Stimulated activated CD4-positive, alpha-beta T cell treated with anti-CD3 and anti-CD28 coated beads, Interleukin-4, amount 100 ng/mL, for 24 hours (primary cell): Measurements from ENCODE around the gene FGL2.
"Not testable (repeated sequence)": the region's sequence is repeated elsewhere in the genome, so short reads cannot be mapped to it uniquely, and the experiment has no call there.

ENCODE experiments used
- DNase-seq: peaks from one replicate; pipeline ENCODE4 v3.0.0-alpha.2; 2020

The FGL2 gene, protein sequence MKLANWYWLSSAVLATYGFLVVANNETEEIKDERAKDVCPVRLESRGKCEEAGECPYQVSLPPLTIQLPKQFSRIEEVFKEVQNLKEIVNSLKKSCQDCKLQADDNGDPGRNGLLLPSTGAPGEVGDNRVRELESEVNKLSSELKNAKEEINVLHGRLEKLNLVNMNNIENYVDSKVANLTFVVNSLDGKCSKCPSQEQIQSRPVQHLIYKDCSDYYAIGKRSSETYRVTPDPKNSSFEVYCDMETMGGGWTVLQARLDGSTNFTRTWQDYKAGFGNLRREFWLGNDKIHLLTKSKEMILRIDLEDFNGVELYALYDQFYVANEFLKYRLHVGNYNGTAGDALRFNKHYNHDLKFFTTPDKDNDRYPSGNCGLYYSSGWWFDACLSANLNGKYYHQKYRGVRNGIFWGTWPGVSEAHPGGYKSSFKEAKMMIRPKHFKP

DNA sequence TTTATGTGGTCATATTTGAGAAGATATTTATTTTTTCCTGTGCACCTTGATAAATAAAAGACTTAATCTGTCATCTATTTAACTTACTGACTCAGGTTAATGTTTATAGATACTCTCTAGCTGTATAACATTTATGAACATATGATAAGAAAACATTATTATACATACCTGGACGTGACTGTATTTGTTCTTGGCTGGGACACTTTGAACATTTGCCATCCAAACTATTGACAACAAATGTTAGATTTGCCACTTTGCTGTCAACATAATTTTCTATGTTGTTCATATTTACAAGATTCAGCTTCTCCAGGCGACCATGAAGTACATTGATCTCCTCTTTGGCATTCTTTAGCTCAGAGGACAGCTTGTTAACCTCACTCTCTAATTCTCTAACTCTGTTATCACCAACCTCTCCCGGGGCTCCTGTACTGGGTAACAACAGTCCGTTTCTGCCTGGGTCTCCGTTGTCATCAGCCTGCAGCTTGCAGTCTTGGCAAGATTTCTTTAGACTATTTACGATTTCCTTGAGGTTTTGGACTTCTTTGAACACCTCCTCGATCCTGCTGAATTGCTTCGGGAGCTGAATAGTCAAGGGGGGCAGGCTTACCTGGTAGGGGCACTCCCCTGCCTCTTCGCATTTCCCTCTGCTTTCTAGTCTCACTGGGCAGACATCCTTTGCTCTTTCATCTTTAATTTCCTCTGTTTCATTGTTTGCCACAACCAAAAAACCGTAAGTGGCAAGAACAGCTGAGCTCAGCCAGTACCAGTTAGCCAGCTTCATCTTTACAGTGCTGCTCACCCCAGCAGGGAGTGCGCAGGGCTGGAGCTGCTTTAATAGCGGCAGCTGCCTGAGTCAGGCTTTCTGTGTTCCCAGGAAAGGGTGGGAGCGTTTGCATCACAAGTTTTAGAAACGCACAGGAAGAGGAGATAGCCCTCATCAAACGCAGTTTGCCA lies at the start of gene FGL2:
FGL2 (minus strand) TSS at position 807 of the 954 bp plus-strand sequence; CDS start at position 781, 26 bp downstream.
- peak; percentile 32 for DNase-seq

DNA sequence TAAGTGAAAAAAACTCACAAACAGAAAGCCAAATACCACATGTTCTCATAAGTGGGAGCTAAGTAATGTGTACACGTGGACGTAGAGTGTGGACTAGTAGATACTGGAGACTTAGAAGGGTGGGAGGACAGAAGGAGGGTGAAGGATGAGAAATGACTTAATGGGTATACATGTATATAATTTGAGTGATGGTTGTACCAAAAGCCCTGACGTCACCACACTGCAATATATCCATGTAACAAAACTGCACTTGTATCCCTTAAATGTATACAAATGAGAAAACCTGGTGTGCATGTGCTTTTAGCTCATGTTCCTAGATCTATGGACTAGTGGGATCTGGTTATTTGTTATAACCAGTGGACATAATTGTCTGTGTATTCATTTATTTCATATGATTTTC lies 48.5 kb upstream of the FGL2 start:
- DNase-seq: no peak

DNA sequence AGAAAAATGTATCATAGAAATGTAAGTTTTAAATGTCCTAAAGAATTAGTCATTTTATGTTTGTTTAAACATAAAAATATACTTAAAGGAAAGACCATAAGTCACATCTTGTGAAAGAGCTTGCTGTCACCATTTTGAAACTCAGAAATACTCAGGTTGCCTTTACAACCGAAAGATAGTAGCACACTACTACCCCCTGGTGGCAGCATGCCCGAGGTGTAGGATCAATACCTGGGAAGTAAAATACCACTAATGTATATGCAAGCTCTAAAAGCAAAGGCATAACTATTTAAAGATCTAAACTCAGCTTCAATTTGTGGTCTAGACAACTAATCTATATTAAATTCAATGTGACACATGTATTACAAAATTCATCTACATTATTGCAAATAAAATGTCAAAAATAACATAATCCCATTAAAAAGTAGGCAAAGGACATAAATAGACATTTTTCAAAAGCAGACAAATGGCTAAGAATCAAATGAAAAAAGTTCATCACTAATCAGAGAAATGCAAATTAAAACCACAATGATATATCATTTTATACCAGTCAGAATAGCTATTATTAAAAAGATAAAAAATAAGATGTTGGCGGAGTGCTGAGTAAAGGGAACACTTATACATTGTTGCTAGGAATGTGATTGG lies 47.7 kb upstream of the FGL2 start:
- DNase-seq: peak; percentile 92

DNA sequence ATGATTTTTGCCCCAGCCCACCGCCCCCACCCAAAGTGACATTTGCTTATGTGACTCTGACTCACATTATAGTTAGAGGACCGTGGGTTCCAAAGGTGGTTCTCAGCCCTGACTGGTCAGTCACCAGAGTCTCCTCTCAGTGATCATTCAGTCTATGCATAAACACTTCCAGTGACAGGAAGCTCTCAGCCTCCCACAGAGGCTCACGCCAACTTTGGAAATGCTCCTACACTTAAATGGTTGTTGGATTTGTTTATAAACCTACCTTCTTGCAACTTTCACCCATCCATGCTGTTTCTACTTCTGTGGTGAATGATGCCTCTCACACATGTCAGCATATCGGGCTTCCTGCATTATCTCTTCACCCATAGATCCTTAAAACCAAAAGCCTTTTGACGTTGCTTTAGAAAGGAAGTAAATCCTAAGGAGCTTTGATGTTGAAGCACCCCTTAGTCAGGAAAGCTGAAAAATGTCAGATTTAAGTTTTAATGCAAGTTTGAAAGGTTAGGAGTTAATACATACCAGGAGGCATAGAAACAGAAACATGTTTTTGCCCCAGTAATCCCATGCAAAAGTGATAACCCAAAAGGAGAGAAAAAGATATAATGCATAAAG lies 46.5 kb upstream of the FGL2 start:
- no peak for DNase-seq

DNA sequence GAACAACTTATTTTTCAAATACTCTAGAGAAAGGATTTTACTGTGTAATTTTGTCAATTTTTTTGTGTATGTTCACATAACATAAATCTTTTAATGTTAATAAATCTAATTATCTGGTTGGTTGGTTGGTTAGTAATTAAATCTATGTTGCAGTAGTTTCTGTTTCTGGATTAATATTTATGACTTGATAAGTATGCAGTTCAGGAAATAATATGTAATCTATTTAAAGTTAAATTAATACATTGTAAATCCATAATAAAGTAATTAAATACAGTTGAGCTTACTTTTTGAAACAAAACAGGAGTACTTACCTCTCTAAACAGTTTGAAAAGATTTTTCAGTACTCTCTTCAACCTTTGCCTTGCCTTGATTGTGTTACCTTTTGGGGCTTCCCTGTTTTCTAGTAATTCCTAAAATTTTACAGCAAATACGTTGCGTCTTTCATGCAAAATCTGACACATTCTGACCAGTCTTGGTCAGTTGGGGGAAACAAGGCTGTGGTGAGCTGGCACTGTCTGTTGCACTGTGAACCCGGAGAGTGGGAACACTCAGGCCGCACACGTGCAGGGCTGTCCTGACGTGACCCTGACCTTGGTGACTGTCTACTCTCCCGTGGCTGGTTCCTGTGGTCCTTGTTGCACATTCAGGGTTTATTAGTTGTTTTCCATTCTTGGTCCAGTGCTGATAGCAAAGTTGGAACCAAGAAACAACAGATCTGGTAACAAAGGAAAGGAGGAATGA lies 45.6 kb upstream of the FGL2 start:
- DNase-seq: no peak

DNA sequence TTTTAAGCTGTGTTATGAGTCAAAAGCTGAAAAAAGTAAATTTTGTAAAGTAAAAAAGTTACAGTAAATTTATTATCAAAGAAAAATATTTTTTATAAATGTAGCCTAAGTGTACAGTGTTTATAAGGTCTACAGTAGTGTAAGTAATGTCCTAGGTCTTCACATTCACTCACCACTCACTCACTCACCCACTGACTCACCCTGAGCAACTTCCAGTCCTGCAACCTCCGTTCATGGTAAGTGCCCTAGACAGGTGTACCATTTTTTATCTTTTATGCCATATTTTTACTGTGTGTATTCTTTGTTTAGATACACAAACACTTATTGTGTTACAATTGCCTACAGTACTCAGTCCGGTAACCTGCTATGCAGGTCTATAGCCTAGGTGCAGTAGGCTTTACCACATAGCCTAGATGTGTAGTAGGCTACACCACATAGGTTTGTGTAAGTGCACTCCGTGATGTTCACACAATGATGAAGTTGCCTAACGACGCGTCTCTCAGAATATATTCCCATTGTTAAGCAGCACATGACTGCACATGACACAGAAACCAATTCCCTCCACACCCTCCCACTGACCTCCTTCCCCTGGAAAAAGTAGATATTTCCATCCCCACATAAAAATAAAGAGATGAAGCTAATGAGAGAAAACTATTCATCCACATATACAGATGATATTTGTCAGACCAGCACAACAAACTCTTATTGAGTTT lies 44.8 kb upstream of the FGL2 start:
- DNase-seq: no peak

DNA sequence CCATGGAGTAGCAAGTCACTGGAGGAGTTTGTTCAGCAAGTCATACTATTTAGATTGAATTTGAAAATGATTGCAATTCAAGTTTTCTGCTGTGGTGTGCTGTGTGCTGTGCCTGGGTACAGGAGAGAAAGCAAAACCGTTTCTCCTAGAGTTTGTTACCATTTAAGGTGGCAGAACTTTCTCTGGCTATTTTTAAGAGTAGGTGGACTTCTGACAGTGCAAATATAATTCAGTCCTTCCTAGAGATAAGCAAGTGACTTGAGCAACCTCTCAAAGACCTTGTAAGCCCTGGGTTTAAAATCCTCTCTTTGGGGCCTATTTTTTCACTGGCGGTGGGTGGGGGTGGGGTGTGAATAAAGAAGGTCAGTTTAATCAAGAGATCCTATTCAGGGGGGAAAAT lies 42.9 kb upstream of the FGL2 start:
- DNase-seq: no peak

DNA sequence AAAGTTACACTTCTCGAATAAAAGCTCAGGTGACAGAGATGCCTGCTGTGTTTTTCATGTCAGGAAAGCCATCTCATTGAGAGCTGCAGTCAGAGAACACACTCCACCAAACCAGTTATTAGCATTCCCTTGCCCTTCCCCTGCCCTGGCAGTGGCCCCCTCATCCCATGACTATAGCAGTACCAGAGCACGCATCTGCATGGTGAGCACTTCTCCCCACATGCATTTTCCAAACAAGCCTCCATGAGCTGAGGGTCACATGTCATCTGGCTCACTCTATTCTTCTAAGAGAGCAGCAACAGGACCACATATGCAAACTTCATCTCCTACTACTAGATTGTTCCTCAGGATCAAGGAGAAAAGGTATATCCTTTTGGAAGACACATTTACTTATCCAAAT lies 42.4 kb upstream of the FGL2 start:
- no peak for DNase-seq

DNA sequence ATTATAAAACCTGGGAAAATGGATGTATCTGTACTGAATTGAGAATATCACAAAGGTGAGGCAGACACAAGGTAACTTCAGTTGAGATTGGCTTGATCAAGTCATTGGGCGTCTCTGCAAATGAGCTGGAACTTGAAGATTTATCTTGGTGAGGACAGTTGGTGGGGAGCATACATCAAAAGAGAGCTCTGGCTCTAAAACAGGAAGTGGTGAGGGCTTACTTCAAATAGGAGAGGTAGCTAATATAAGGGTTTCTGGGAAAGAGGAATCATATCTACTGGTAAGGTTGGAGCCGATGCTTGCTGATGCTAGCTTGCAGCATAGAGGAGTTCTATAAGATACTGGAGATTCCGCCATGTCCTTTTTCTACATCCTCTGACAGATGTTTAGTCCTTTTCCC lies 39.9 kb upstream of the FGL2 start:
- no peak for DNase-seq

DNA sequence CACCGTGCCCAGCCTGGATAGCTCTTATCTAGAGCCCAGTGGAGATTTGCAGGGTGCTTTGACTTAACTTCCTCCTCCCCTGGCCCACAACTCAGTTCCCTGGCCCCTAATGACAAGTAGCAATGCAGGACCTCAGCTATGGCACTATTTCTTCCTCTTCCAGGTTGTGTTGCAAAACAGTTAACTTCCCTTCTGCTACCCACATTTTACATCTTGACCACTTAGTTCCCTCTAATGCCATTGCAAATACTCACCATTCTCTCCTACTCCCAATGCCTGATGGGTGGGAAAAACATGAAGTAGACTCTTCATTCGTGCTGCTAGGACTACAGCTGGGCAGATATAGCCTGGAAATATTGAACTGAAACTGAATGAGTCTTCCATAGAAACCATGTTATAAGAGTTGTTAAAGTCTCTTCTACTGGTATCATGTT lies 39.1 kb upstream of the FGL2 start:
- no peak for DNase-seq

DNA sequence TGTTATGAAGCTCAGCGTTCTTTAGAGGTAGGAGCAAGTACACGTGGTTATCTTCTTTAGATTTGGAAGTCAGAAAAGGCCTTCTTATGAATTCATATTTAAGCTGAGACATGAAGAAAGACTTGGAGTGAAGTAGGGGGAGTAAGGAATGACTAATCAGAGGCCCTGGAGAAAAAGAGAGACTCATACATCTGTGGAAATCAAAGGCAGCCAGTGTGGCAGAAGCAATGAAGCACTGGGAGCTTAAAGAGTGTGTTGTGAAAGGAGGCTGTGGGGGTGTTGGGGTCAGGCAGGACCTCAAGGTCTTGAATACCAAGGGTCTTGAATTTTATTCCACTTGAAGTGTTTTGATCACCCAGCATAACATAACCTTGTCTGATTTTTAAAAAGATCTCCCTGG lies 35.7 kb upstream of the FGL2 start:
- DNase-seq: no peak

DNA sequence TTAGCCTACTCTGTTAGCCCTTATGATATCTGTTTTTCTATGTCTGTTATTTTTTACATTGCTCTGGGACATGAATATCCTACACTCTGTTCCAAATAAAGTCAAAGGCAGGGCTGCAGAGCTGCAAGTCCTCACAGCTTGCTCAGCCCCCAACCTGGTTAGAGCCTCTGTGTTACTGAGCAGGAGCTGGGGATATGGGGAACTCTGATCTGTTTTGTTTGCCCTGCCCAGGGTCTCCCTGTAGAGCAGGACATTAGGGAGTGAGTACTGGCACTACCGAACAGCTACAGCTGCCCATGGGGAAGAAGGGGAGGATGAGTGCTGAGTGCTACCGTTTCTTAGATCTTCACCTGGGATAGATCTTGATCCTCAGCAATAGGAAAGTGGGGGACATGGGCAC lies 32.8 kb upstream of the FGL2 start:
- DNase-seq: no peak

DNA sequence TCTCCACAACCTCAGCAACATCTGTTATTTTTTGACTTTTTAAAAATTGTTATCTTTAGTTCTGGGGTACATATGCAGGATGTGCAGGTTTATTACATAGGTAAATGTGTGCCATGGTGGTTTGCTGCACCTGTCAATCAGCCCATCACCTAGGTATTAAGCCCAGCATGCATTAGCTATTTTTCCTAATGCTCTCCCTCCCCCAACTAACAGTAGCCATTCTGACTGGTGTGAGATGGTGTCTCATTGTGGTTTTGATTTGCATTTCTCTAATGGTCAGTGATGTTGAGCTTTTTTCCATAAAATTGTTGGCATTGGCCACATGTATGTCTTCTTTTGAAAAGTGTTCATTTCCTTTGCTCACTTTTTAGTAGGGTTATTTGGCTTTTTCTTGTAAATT lies 29.2 kb upstream of the FGL2 start:
- not testable (repeated sequence) for DNase-seq

DNA sequence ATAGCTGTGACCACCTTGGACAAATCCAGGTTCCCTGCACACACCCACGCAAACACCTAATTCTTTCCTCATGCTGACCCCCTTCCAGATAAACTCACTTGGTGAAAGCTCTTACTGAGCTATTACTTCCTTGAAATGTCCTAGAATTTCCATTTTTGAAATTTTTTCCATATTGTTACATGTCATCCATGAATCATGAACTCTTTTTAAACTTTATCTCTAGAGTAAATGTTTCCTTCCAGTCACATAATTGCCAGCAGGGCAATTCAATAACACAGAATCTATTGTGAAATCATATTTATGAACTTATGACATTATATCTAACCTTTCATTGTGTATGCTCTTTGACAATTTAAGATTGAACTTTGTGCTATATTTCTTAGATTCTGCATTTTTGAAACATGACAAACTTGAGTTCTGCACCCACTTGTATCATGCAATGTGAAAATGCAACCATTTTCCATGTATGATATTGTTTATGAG lies 26.8 kb upstream of the FGL2 start:
- DNase-seq: no peak

DNA sequence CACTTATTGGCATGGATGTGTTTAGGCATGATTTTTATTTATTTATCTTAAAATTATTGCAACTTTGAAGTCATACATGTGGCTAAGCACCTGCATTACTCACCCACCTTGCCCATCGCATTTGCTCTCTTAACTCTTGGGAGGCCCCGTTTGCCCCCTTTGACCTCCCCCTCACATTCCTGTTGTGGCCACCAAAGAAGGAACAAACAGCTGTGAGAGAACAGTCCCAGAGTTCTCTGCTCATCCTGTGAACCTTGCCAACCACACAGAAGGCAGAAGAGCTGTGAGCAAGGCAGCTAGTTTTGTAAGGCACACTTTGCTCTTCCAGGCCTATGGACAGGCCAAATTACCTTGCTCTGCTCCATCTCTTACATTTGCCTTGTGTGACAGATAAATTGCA lies 23.6 kb upstream of the FGL2 start:
- DNase-seq: no peak

DNA sequence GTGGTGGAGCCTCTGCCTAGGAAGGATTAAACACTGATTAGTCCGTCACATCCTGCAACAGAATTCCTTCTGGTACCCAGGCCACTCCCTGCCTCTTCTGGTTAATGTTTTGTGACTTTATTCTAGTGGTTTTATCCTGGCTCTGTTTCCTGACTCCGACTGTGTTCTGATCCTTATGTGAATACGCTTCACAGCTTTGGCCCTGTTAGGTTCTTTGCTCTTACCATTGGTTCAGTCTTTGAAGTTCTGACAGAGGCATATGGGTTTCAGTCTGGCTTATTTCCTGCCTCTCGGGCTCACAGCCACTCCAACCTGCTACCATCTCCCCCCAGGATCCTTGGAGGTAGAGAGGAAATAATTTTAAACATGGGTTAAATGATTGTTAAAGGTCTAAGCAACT lies 23.2 kb upstream of the FGL2 start:
- DNase-seq: no peak

DNA sequence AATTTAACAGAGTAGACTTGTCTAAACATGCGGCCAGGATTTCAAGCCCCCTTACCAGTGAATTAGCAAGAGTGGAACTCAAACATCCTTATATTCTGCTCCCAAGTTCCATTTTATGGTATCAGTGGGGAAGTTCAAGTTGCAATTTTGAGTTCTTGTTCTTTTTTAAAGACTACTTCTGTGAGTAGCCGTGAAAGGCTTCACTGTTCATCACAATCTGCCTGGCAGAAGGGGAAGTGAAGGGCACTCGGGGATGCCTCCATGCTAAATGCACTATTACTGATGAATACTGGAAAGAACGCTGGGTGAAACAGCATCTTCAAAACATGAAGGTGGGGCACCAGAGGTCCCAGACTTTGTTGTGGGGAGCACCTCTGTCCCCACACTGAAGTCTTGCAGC lies 22.4 kb upstream of the FGL2 start:
- DNase-seq: no peak

DNA sequence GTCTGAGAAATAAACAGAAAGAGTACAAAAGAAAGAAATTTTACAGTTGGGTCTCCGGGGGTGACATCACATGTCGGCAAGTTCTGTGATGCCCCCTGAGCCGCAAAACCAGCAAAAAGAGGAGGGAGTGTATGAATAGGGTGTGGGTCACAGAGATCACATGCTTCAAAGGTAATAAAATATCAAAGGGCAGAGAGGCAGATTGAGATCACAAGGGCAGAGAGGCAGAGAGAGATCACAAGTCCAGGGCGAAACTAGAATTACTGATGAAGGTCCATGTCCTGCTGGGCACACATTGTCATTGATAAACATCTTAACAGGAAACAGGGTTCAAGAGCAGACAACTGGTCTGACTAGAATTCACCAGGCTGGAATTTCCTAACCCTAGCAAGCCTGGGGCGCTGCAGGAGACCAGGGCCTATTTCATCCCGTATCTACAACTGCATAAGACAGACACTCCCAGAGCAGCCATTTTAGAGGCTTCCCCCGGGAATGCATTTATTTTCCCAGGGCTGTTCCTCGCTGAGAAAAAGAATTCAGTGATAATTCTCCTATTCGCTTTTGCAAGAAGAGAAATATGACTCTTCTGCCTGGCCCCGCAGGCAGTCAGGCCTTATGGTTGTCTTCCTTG lies 20.2 kb upstream of the FGL2 start:
- DNase-seq: not testable (repeated sequence)

DNA sequence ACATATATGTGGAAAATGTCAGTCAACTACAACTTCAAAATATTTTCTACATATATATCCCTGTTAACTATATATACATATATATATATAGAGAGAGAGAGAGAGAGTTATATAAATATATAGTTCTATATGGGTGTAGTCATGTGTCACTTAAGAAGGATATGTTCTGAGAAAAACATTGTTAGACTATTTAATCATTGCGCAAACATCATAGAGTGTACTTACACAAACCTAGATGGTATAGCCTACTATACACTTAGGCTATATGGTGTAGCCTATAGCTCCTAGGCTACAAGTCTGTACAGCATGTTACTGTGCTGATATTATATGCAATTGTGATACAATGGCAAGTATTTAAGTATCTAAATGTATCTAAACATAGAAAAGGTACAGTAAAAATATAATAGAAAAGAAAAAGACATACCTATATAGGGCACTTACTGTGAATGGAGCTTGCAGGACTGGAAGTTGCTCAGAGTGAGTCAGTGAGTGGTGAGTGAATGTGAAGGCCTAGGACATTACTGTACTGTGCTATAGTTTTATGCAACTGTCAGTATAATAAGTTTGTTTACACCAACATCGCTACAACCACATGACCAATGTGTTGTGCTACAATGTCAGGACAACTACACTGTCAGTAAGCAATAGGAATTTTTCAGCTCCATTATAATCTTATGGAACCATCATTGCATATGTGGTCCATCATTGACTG lies 18.0 kb upstream of the FGL2 start:
- DNase-seq: no peak

DNA sequence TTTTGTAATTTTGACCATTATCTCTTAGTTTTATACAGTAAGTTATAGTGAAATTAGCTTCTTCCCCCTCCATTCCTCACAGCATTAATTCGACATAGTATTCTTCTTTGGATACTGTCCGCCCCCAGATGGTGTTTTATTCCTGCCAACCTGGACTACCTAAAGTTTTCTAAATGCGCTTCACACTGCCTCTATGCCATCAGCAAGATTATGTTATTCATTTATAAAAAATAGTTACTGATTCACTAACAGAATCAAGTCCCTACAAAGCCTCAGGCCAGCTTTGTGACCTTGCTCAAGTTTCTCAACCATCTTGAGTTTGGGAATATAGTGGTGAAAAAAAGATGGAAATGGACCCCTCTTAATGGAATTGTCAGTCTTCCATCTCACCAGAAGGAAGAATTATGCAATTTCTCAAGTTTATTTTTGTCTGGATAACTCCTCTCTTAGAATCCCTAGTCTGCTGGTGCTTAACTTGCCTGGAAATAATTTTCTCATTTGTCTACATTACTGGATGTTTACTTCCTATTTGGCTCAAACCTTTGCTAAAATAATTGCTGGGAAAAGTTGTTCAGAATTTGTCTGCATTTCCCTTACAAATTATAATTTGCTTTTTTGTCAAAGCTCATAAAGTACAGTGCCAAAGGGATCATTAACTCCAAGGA lies 16.7 kb upstream of the FGL2 start:
- no peak for DNase-seq
